IMR-90 (cell line): ENCODE results near the gene CYB5RL.

Source experiments
- POLR2A ChIP-seq: IDR thresholded peaks from 2 replicates; pipeline ENCODE4 v1.6.1; 2012; ENCODE audit warnings: mild to moderate bottlenecking, low read depth, low read length
- RCOR1 ChIP-seq: IDR thresholded peaks from 2 replicates; pipeline ENCODE4 v1.6.1; 2012; ENCODE audit warnings: mild to moderate bottlenecking, low read length, improper control_type of control experiment; ENCODE audit not compliant: insufficient replicate concordance

GRCh38 chr1:54157401-54157800, 42.4 kb downstream of the CYB5RL start:
- TF ChIP-seq RCOR1 (no peak), POLR2A (no peak)
